SK-N-SH (cell line): ENCODE results near the gene STAT6. TPM values are rescaled to one million over a fixed set of nuclear protein-coding genes. Genes with fewer than 3 reads are reported as not detected.
A peak's percentile ranks its signal among the peaks of the same experiment; 100 is the strongest.

ENCODE experiments used
- CTCF ChIA-PET: fragments of 300-600, 350-600 bp; formaldehyde crosslinking; extraction: SDS; loops from one replicate; lab custom pipeline; 2021; lab: Yijun Ruan, JAX
- POLR2A ChIA-PET: fragments of 350-600 bp; sonication (Branson Sonifier 250); formaldehyde crosslinking; extraction: SDS; loops from one replicate; lab custom pipeline; 2020; ENCODE audit warnings: antibody characterized with exemption, inconsistent platforms; lab: Yijun Ruan, JAX
- DNase-seq: peaks from one replicate; pipeline ENCODE4 v3.0.0; 2012
- H2AFZ ChIP-seq: fragments of 200-600 bp; sonication (generic); 2 replicates; pipeline ENCODE4 v1.8.1; 2016; ENCODE audit warnings: antibody characterized with exemption, mild to moderate bottlenecking, low read depth
- H3F3A ChIP-seq: fragments of 200-600 bp; sonication (generic); replicated peaks from 2 replicates; pipeline ENCODE3; 2016; ENCODE audit warnings: antibody characterized with exemption, mild to moderate bottlenecking; ENCODE audit not compliant: insufficient read depth
- H3K27ac ChIP-seq, 2 experiments: fragments of 200-500 bp in 1 of 2; fragments of 200-600 bp in 1 of 2; sonication (Bioruptor generic) in 1 of 2; sonication (generic), shearing (Covaris generic) in 1 of 2; 2 replicates each; pipeline versions ENCODE4 v1.5.1 to v1.6.1; 2014 to 2016; ENCODE audit warnings: low read depth in 2 of 2, inconsistent platforms in 1 of 2, low read length in 1 of 2, mild to moderate bottlenecking in 1 of 2, mixed read lengths in 1 of 2
- H3K27me3 ChIP-seq: fragments of 200-600 bp; sonication (generic), shearing (Covaris generic); 2 replicates; pipeline ENCODE4 v1.6.1; 2016; ENCODE audit warnings: mixed run types; ENCODE audit not compliant: insufficient read depth
- H3K36me3 ChIP-seq, 2 experiments: fragments of 200-500 bp in 1 of 2; fragments of 200-600 bp in 1 of 2; sonication (Bioruptor generic) in 1 of 2; sonication (generic) in 1 of 2; replicated peaks in 1 of 2; 2 replicates each; pipeline versions ENCODE3 to v1.5.1; 2014 to 2016; ENCODE audit warnings: low read length in 1 of 2, mild to moderate bottlenecking in 1 of 2; ENCODE audit not compliant: insufficient read depth in 2 of 2, control insufficient read depth in 1 of 2
- H3K4me1 ChIP-seq, 2 experiments: fragments of 200-500 bp in 1 of 2; fragments of 200-600 bp in 1 of 2; sonication (Bioruptor generic) in 1 of 2; sonication (generic), shearing (Covaris generic) in 1 of 2; 2 replicates each; pipeline versions ENCODE4 v1.5.1 to v1.6.1; 2014 to 2016; ENCODE audit warnings: low read depth in 1 of 2, low read length in 1 of 2, mixed run types in 1 of 2; ENCODE audit not compliant: insufficient read depth in 2 of 2, control insufficient read depth in 1 of 2
- H3K4me2 ChIP-seq: fragments of 200-600 bp; sonication (generic), shearing (Covaris generic); 2 replicates; pipeline ENCODE4 v1.6.1; 2017; ENCODE audit warnings: mixed run types
- H3K4me3 ChIP-seq, 2 experiments: fragments of 200-500 bp in 1 of 2; fragments of 200-600 bp in 1 of 2; sonication (Bioruptor generic) in 1 of 2; sonication (generic), shearing (Covaris generic) in 1 of 2; 2 replicates each; pipeline versions ENCODE4 v1.5.1 to v1.8.1; 2014 to 2016; ENCODE audit warnings: low read depth in 2 of 2, inconsistent platforms in 1 of 2, low read length in 1 of 2, mild to moderate bottlenecking in 1 of 2, mixed read lengths in 1 of 2, moderate library complexity in 1 of 2
- H3K79me2 ChIP-seq: fragments of 200-600 bp; sonication (generic); 2 replicates; pipeline ENCODE4 v1.8.1; 2017; ENCODE audit warnings: mild to moderate bottlenecking; ENCODE audit not compliant: insufficient read depth
- H3K9ac ChIP-seq: fragments of 200-600 bp; sonication (generic); 2 replicates; pipeline ENCODE4 v1.6.1; 2017; ENCODE audit warnings: mixed run types
- H3K9me2 ChIP-seq: fragments of 200-600 bp; sonication (generic); 2 replicates; pipeline ENCODE4 v1.6.1; 2017; ENCODE audit warnings: mixed run types
- H3K9me3 ChIP-seq: fragments of 200-600 bp; sonication (generic); 2 replicates; pipeline ENCODE4 v1.6.1; 2017; ENCODE audit warnings: mixed run types, mild to moderate bottlenecking, moderate library complexity
- H4K20me1 ChIP-seq: fragments of 200-600 bp; sonication (generic); 2 replicates; pipeline ENCODE4 v1.6.1; 2017; ENCODE audit warnings: mild to moderate bottlenecking, mixed run types; ENCODE audit not compliant: insufficient read depth
- ELF1 ChIP-seq: IDR thresholded peaks from 2 replicates; pipeline ENCODE4 v1.4.0; 2012
- EP300 ChIP-seq, 2 experiments: IDR thresholded peaks; 2 replicates each; pipeline versions ENCODE4 v1.4.0 to v1.6.1; 2012; ENCODE audit warnings: borderline replicate concordance in 1 of 2, low read depth in 1 of 2, low read length in 1 of 2
- FOXJ3 ChIP-seq: sonication (generic); formaldehyde crosslinking; IDR thresholded peaks from 2 replicates; pipeline ENCODE4 v1.5.1; 2020; ENCODE audit warnings: mild to moderate bottlenecking, missing genetic modification reagents
- GABPA ChIP-seq: IDR thresholded peaks from 2 replicates; pipeline ENCODE4 v1.4.0; 2012; ENCODE audit warnings: low read depth, mild to moderate bottlenecking
- IRF3 ChIP-seq: fragments of 150-350 bp; IDR thresholded peaks from 2 replicates; pipeline ENCODE4 v1.6.1; 2016; ENCODE audit warnings: mild to moderate bottlenecking, low read depth, low read length
- JUND ChIP-seq: IDR thresholded peaks from 2 replicates; pipeline ENCODE4 v1.4.0; 2012
- MEF2A ChIP-seq: IDR thresholded peaks from 2 replicates; pipeline ENCODE4 v1.4.0; 2012; ENCODE audit warnings: low read depth, borderline replicate concordance
- NFIC ChIP-seq: IDR thresholded peaks from 2 replicates; pipeline ENCODE4 v1.4.0; 2012; ENCODE audit warnings: borderline replicate concordance
- PBX3 ChIP-seq: IDR thresholded peaks from 2 replicates; pipeline ENCODE4; 2012
- POLR2AphosphoS5 ChIP-seq: IDR thresholded peaks from 2 replicates; pipeline ENCODE4 v1.6.1; 2012; ENCODE audit warnings: low read depth, low read length
- RAD21 ChIP-seq: IDR thresholded peaks from 2 replicates; pipeline ENCODE4 v1.6.1; 2012; ENCODE audit warnings: mild to moderate bottlenecking, low read length
- RCOR1 ChIP-seq: fragments of 150-350 bp; IDR thresholded peaks from 2 replicates; pipeline ENCODE4 v1.6.1; 2017; ENCODE audit warnings: antibody characterized with exemption, low read length
- RFX5 ChIP-seq: IDR thresholded peaks from 2 replicates; pipeline ENCODE4 v1.6.1; 2012; ENCODE audit warnings: mild to moderate bottlenecking, improper control_type of control experiment, low read length
- RXRA ChIP-seq: IDR thresholded peaks from 2 replicates; pipeline ENCODE4 v1.4.0; 2012; ENCODE audit warnings: low read depth, mild to moderate bottlenecking, borderline replicate concordance
- TEAD4 ChIP-seq: IDR thresholded peaks from 2 replicates; pipeline ENCODE4 v1.4.0; 2012; ENCODE audit warnings: mild to moderate bottlenecking, borderline replicate concordance; ENCODE audit not compliant: insufficient read depth
- USF1 ChIP-seq: IDR thresholded peaks from 2 replicates; pipeline ENCODE4 v1.4.0; 2012; ENCODE audit warnings: low read depth, borderline replicate concordance
- WGBS: methylation state at CpG from one replicate; pipeline ENCODE4 v1.1.6; 2017; ENCODE audit warnings: low lambda C conversion rate; 5-methylcytosine and 5-hydroxymethylcytosine counted together
- polyA plus RNA-seq, 3 experiments: library from polyadenylated mRNA; depleted of rRNA; stranded (reverse); fragments of >200 nt; gene quantifications; 2 replicates each; pipeline ENCODE4 v1.2.3, GENCODE V29; 2012
- TF ChIP-seq, protein P1 (sequence below): IDR thresholded peaks from 2 replicates; pipeline ENCODE4 v1.4.0; 2012; ENCODE audit warnings: low read depth, borderline replicate concordance
- TF ChIP-seq, protein P2 (sequence below): fragments of 200-600 bp; sonication (generic); IDR thresholded peaks from 2 replicates; pipeline ENCODE4 v1.6.1; 2017; ENCODE audit warnings: antibody characterized with exemption, mild to moderate bottlenecking, moderate library complexity

Gene STAT6
- polyA plus RNA-seq, 1 of the 3 experiments (the other 2 are of a cell fraction) = 0.15 TPM

GRCh38 chr12:57126561-57126960, 15.4 kb upstream of the STAT6 start:
- ChIA-PET CTCF (interaction anchor here (0.9 to 23.5 kb wide), 16 partner anchors 9 to 119 kb away, joined by 3 to 643 read pairs (median 6); partner anchors contain the start of gene STAT6), POLR2A (interaction anchor here (2.1 to 3.4 kb wide), 2 partner anchors 48 to 56 kb away, joined by 7 to 23 read pairs; no protein-coding TSS in a partner anchor)
- Histone ChIP-seq H3K4me1 (peaks cover 19 to 28% of the 10 kb centered on the region in 2 experiments), H3K4me2 (0 out of 2 replicates have a peak overlapping the region, but pooled peaks have one; percentile 99), H4K20me1 (peaks cover 17% of the 10 kb centered on the region), H3K9me2 (no peaks in the 10 kb centered on the region), H3K36me3 (no peaks in the 10 kb centered on the region), H3K9ac (no peak overlapping the region), H3K79me2 (peaks cover 31% of the 10 kb centered on the region), H3K4me3 (peak overlapping the region in 1 of 2 experiments; percentile 87; a peak in 1 of 4 replicates), H3K9me3 (no peaks in the 10 kb centered on the region), H3K27me3 (no peaks in the 10 kb centered on the region), H2AFZ (no peak overlapping the region), H3F3A (peaks cover 5% of the 10 kb centered on the region), H3K27ac (no peak overlapping the region; a peak in 1 of 4 replicates)
- TF ChIP-seq JUND (no peak), RFX5 (no peak), PBX3 (no peak), POLR2AphosphoS5 (no peak), EP300 (IDR thresholded peaks at IDR 0.05; ENCODE audit: borderline replicate concordance in 1 of 2, low read depth in 1 of 2, low read length in 1 of 2) (no peak), GABPA (no peak), RAD21 (no peak), IRF3 (no peak), FOXJ3 (CRISPR knock-in tag) (no peak), RXRA (no peak), RCOR1 (no peak), NFIC (no peak)
- 80% methylated on average over 7 of the region's 7 CpGs for WGBS
- DNase-seq = no peak

GRCh38 chr12:57126061-57126460, 14.9 kb upstream of the STAT6 start:
- Histone ChIP-seq H3K4me3 (no peak overlapping the region), H3K4me1 (peaks cover 14 to 23% of the 10 kb centered on the region in 2 experiments), H3K4me2 (no peak overlapping the region), H3K36me3 (no peaks in the 10 kb centered on the region), H3K27ac (no peak overlapping the region), H2AFZ (no peak overlapping the region), H3K27me3 (no peaks in the 10 kb centered on the region), H3K9ac (no peak overlapping the region), H3K79me2 (peaks cover 26% of the 10 kb centered on the region), H3K9me3 (no peaks in the 10 kb centered on the region), H3K9me2 (no peaks in the 10 kb centered on the region), H4K20me1 (peaks cover 12% of the 10 kb centered on the region; the same call in 1 of the 2 replicates), H3F3A (peaks cover 5% of the 10 kb centered on the region)
- 76% methylated on average over 11 of the region's 11 CpGs for WGBS
- POLR2A ChIA-PET = interaction anchor here (2.1 to 3.4 kb wide), 2 partner anchors 48 to 57 kb away, joined by 7 to 23 read pairs; no protein-coding TSS in a partner anchor
- no peak for DNase-seq
- CTCF ChIA-PET = interaction anchor here (0.9 to 23.5 kb wide), 16 partner anchors 9 to 118 kb away, joined by 3 to 643 read pairs (median 6); partner anchors contain the start of gene STAT6
- TF ChIP-seq, protein P1, sequence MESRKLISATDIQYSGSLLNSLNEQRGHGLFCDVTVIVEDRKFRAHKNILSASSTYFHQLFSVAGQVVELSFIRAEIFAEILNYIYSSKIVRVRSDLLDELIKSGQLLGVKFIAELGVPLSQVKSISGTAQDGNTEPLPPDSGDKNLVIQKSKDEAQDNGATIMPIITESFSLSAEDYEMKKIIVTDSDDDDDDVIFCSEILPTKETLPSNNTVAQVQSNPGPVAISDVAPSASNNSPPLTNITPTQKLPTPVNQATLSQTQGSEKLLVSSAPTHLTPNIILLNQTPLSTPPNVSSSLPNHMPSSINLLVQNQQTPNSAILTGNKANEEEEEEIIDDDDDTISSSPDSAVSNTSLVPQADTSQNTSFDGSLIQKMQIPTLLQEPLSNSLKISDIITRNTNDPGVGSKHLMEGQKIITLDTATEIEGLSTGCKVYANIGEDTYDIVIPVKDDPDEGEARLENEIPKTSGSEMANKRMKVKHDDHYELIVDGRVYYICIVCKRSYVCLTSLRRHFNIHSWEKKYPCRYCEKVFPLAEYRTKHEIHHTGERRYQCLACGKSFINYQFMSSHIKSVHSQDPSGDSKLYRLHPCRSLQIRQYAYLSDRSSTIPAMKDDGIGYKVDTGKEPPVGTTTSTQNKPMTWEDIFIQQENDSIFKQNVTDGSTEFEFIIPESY = no peak
- TF ChIP-seq ELF1 (no peak), RCOR1 (no peak), USF1 (no peak), TEAD4 (no peak), RFX5 (no peak), MEF2A (no peak)
- TF ChIP-seq, protein P2, sequence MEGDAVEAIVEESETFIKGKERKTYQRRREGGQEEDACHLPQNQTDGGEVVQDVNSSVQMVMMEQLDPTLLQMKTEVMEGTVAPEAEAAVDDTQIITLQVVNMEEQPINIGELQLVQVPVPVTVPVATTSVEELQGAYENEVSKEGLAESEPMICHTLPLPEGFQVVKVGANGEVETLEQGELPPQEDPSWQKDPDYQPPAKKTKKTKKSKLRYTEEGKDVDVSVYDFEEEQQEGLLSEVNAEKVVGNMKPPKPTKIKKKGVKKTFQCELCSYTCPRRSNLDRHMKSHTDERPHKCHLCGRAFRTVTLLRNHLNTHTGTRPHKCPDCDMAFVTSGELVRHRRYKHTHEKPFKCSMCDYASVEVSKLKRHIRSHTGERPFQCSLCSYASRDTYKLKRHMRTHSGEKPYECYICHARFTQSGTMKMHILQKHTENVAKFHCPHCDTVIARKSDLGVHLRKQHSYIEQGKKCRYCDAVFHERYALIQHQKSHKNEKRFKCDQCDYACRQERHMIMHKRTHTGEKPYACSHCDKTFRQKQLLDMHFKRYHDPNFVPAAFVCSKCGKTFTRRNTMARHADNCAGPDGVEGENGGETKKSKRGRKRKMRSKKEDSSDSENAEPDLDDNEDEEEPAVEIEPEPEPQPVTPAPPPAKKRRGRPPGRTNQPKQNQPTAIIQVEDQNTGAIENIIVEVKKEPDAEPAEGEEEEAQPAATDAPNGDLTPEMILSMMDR = no peak
